CD4-positive, alpha-beta T cell treated with Interleukin-10 for 1 hour (primary cell): ENCODE measurements around the gene LPIN1.
"Not testable (repeated sequence)": the region's sequence is repeated elsewhere in the genome, so short reads cannot be mapped to it uniquely, and the experiment has no call there.

Experiments used
- DNase-seq: peaks from one replicate; pipeline ENCODE4 v3.0.0-alpha.2; 2020

Gene LPIN1

DNA sequence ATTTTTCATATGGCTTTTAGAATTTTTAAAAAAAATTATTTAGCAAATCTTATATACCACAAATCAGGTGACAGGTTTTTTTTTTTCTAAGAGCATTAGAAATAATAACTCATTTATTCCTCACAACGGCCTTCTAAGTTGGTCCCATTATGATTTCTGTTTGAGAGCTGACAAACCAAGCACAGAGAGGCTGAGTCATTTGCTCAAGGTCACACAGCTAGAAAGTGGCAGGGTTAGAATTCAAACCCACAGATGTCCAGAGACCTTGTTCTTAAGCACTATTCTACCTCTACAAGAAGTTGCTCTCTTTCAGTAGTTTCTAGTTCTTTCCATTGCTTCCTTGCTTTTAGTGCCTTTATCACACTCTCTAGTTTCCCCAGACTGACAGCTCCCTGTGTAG is 28.8 kb upstream of the LPIN1 start:
- DNase-seq: no peak

DNA sequence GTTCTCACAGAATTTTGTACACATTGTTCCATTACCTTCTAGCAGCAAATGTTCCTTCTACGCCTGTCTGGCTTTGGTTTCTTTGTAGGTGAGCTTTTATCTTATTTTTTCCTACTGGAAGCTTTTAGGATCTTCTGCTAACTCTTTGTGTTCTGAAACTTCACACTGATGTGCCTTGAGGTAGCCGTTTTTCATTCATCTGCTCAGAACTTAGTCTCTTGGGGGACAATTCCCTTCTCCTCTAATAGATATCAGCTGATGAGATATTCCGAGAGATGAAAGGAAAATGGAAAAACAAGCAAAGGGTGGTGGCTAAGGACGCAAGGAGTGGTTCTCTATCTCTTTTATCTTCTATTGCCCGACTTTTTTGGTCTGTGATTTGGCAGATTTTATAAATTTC is 27.8 kb upstream of the LPIN1 start:
- no peak for DNase-seq

DNA sequence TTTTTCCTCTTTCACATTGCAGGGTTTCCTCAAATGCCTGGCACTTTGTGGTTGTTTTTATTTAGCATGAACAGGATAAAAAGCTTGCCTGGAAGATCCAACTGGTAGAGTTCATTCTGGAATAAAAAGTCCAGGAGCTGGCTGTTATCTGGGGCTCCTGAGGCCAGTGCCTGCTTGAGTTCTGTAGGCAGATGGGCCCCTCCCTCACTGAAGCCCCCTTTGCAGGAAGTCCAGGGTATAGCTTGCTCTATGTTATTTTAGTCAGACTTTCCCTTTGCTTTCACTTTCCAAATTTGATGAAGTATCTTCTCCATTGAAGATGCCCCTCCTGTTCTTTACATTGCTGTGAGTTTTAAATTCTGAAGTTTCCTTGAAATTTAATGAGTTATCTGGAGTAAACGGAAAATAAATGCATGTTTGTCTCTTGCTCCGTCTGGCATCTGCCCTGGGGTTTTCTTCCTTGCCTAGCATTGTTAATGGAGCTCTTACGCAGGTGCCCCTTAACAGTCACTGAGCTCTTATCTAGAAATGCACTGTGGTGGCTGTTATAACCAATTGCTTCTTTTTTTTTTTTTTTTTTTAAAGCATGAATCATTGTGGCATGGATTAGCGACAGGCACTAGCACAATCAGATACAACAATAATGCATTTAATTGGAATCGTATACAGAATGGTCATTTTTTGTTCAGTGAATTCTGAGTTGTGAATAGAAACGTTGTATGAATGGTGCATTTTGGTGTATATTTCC is 27.0 kb upstream of the LPIN1 start:
- DNase-seq: no peak

DNA sequence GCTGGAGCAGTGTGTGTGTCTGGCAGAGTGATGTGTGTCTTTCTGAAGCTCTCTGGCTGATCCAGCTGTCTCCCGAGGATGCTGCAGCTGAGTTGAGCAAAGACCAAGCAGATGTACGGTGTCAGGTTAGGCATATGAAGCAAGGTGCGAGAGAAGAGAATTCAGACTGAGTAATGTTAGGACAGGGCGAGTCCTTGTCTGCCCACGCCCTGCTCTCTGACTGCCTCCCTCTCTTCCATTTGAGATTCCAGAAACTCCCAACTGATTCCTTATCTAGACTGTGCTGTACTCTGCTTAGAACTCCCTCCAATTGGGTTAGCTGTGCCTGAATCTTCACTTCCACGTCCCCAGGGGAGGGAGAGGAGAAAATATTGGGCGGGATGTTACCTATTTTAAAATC is 25.7 kb upstream of the LPIN1 start:
- DNase-seq: no peak

DNA sequence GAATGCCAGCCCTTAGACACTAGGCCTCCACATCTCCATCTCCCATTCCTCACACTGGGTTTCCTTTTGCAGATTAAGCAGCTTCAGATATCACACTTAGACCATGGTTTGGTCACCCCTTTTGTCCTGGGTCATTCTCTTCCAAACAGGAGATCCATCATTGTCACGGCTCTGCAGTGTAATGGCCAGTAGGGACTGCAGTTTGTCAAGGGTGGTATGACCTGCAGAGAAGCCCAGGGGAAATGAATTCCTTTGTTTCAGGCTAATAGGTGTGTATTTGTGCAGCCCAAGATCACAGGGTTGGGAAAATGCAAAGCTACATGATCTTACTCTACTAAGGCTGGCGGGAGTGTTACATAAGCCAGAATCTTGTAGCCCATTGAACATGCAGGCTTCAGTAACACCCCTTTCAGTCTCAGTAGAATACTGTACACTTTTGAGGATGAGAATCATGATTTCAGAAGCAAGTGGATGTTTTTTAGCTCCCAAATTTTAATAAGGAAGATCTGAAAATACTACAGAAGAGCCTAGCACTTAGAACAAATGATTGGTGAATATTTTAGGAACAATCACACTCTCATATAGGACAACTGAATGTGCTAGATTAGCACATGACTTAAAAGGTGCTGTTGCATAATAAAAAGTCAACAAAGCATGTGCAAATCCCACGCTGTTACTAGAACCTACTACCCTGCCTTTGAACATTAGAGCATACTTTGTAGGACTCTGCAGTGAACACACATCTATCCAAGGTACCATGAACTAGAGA is 24.0 kb upstream of the LPIN1 start:
- DNase-seq: no peak

DNA sequence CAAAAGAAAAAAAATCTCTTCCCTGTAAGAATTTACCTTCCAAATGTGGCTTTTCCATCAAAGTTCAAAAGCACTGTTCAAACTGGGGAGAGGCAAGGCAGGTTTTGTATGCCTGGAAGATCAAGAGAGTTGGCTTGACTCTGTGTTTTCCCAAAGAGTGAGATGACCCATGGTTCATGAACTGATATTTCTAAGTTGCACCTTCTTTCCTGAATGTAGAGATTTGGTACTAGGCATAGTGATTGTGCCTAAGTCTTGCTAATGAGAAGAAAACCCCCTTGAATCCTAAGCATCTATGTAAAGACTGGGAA is 23.4 kb upstream of the LPIN1 start:
- no peak for DNase-seq

DNA sequence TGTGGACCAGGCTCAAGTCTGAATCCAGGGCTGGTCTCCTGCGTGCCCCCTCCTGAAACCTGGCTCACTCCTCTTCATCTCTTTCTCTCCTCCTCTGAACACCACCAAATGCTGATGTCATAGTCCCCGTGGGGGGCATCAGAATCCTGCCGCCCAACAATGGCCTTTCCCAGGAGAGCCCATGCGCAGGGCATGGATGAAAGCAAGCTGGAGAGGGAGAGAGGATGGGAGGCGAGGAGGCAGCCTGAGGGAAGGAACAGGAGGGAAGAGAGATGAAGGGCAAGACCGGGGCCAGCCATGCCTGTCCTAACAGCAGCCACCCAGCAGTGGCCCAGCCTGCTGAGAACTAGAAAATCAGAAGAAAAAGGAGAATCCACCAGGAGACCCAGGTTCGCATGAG is 22.3 kb upstream of the LPIN1 start:
- no peak for DNase-seq

DNA sequence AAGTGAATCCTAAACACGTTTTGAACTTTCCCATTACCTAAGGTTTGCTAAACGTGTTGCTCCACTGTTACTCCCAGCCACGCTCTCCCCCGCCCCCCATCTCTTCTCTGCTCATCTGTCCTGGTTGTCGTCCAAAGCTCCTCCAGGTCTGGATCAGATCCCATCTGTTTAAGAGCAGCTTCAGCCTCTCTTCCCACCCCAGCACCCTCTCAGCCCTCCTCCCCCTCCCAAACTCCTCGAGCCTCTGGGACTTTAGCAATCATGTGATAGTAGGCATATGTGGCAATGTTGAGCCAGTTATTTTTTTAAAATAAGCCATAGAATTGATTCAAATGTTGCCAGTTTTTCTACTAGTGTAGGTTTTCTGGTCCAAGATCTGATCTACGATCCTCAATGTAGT is 20.0 kb upstream of the LPIN1 start:
- no peak for DNase-seq

DNA sequence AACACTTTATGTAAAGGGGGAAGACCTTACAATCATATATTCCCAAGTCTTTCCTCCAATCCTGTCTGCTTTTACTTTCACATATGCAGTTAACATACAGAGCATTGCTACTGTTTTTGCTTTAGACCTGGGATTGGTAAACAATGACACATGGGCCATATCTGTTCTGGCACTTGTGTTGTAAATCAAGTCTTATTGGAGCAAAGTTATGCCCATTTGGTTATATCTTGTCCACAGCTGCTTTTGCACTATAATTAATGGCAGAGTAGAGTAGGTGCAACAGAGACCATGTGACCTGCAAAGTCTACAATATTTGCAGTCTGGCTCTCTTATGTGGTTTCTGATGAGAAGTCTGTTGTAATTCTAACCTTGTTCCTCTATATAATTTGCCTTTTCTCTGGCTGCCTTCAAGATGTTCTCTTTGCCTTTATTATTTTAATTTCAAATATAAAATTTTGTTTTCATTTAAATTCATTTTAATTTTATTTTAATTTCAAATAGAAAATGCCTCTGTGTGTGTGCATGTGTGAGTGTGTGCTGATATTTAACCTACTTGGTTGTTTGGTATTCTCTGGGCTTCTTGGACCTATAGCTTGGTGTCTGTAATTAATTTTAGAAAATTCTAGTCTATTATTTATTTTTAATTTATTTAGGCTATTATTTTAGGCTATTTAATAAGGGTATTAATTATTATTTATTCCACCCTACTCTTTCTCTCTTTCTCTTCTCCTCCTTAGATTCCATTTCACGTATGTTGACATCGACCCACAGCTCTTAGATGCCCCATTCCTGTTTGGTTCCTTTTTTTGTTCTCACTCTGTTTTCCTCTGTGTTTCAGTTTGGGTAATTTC is 16.8 kb upstream of the LPIN1 start:
- DNase-seq: no peak

DNA sequence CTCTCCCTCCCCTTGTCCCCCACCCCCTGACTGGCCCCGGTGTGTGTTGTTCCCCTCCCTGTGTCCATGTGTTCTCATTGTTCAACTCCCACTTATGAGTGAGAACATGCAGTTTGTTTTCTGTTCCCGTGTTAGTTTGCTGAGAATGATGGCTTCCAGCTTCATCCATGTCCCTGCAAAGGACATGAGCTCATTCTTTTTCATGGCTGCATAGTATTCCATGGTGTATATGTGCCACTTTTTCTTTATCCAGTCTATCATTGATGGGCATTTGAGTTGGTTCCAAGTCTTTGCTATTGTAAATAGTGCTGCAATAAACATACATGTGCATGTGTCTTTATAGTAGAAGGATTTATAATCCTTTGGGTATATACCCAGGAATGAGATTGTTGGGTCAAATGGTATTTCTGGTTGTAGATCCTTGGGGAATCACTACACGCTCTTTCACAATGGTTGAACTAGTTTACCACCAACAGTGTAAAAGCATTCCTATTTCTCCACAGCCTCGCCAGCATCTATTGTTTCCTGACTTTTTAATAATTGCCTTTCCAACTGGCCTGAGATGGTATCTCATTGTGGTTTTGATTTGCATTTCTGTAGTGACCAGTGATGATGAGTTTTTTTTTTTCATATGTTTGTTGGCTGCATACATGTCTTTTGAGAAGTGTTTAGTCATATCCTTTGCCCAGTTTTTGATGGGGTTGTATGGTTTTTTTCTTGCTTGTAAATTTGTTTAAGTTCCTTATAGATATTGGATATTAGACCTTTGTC is 15.0 kb upstream of the LPIN1 start:
- DNase-seq: not testable (repeated sequence)

DNA sequence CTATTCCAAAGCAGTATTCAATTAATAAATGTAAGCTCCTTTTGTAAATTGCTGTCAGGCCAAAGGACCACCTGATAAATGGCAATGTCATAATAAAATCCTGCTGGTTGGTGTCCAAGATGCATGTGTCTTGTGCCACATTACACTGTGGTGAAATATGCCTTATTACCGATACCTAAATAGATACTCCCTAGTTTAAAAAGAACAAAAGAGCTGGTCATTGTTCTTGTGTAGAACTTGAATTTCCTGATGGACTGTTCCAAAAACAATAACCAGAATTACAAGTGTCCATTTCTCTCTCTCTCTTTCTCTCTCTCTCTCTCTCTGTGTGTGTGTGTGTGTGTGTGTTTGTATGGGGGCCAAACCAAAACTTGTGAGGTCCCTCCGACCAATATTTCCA is 13.8 kb upstream of the LPIN1 start:
- DNase-seq: no peak

DNA sequence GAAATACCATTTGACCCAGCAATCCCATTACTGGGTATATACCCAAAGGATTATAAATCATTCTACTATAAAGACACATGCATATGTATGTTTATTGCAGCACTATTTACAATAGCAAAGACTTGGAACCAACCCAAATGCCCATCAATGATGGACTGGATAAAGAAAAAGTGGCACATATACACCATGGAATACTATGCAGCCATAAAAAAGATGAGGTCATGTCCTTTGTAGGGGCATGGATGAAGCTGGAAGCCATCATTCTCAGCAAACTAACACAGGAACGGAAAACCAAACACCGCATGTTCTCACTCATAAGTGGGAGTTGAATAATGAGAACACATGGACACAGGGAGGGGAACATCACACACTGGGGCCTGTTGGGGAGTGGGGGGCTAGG is 8.6 kb upstream of the LPIN1 start:
- DNase-seq: not testable (repeated sequence)

DNA sequence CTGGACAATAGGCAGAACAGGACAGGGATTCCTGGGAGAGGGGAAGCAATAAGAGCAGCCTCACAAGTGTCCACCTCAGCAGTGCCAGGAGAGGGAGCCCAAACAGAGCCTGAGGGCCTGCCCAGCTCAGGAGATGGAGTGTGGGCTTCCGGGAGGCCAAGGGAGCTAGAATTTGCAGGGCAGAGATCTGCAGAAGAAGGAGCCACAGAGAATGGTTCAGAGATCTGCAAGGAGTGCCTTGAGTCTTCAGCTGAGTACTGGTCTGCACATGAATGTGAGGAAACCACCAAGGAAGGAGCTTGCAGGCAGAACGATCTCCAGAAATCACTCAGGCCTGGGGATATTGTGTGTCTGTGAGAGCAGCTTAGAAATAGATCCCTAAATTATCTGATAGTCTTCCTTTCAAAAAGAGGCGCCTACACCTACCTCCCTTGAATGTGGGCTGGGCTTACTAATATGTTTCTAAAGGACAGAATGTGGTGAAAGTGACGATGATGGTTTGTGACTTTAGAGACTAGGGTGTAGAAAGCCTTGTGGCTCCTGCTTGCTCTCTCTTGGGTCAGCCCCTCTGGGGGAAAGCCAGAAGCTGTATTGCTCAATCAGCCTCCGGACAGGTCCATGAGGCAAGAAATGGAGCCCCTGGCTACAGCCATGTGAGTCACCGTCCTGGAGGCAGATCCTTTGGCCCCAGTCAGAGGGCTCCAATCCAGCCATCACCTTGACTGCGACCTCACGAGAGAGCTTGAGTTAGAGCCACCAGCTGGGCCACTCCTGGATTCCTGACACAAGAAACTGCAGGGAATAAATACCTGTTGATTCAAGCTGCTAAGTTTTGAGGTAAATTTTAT is 7.6 kb upstream of the LPIN1 start:
- peak; percentile 52 for DNase-seq

DNA sequence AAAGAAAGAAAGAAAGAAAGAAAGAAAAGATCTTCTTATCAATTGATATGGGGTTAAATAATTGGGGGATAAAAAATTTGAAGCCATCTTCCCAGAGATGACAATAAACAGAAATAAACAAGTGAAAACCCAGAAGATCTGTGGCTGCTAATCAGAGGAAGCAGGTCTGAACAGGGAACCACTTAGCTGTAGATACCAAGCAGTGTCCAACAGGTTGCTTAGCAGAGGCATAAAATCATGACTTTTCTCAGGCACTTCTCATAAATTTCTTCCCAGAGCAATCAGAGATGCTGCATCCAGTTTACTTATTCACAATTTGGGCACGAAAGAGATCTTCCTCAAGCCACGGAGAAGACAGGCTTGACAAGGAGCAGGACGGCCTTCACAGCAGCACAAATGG is 5.7 kb upstream of the LPIN1 start:
- no peak for DNase-seq

DNA sequence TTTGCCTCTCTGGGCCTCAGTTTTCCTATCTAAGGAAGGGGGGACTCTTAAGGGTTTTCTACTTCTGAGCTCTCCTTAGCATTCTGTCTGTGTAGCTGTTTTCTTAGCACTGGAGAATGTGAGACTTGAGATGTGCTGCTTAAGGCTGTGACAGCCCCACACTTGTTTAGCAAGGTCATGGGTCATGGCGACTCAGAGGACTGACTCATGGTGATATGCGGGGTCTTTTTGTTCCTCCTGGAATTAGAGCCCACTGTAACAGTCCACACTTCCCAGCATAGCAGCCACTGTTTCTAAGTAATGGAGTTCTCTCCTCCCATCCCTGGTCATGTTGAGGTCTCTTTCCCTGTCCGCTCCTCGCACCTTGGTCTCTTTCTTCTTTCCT is 4.1 kb upstream of the LPIN1 start:
- DNase-seq: no peak

DNA sequence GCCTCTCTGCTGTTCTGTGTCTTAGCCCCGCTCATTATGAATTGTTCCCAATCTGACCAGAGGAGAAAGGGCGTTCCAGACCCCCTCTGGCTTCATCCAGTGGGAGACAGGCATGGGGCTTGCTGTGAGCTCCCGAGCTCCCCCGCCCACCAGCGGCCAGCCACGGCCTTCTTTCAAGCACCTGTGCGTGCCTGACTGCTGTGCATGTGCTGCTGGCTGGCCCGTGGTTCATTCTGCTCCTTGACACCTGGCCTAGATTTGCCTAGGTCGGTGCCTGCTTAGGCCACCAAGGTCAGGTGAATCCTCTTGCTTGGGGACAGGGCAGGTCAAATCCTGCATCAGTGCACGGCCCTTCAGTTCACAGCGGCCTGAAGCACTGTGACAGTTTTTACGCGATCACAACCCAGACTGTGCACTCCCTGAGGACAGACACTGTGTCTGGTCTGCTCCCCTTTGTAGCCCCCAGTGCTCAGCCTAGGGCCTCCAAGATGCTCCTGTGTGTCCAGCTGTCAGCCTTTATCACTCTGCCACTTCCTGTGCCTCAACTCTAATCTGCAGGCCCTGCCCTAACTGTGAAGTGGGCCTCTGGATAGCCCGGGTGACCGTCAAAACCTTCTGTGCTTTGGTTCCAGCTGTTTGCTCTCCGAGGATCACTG is 3.6 kb upstream of the LPIN1 start:
- DNase-seq: no peak

DNA sequence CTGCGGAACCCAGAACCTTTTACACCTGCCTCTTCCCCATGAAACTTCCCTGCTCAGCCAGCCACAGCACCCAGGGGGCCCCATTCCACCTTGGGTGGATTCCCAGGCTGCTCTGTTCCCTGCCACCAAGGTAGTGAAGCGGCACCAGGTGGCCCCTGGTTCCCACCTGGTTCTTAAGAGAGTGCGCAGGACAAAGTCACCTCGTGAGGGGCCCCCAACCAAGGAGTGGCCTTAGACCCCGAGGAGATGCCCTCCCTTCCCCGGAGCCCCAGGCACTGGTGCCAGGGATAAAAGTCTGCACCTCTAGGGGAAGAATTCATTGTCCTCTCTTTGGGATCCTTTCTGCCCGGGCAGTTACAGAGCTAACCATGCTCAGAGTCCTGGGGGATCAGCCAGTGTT is 3.1 kb upstream of the LPIN1 start:
- DNase-seq: no peak

DNA sequence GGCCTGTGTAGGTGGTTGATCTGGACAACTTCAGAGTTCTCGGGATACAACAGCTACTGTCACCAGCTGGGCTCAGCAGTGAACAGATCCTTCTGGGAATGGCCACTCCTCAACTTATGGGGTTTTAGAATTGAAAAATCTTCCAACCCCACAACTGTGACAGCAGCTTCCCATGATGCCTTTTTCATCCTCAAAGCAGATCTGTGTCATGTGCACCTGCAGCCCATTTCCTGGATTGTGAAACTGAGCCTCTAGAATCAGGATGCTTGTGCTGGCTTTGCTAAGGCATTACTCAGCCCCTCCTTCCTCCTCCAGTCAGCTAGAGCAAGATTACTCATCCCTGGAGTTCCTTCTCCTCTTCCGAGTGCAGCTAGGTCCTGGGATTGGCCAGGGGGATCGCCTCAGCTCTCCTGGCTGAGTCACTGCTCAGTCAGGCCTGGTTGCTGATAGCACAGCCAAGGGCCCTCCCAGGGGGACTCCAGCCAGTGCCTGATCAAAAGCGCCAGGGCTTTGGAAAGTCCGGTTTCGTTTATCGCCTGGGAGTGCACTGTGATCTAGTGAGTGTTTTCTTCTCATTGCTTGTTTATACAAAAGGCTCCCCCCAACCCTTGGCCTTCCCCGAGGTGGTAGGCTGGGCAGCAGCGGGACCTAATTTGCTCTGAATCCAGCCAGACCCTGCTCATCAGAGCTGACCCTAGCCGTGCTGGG is 2.4 kb upstream of the LPIN1 start:
- peak; percentile 76 for DNase-seq

DNA sequence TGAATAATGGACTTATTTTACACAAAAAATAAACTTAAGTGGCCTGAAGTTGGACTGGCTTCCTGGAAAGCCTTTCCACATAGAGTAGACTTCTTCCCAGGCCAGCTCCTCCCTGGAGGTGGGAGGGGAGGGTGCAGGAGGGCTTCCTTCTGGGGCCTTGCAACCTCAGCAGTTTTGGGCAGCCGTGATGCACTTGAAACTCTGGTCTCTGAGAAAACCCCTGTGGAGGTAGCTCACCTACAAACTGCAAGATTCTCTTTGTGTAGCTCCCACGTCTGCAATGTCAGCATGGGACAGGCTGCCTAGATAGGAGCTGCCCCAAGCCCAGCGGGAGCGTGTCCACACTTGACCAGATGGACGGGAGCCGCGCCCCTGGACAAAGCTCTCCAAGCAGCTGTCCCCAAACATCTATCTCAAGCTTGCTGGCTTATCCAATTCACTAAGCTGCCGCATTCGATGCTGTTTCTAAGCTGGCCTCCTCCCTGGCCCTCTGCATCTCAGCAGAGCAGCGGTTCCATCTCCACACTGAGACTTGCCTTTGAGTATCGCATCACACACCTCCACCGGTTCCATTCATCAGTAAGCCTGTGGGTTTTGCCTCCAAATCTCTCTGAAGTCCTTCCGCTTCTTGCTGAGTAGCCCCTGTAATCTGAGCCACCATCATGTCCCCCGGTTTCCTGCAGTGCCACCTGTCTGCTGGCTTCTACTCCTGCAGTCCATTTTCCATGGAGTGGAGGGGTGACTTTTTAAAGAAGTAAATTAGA is 1.6 kb upstream of the LPIN1 start:
- peak; percentile 30 for DNase-seq
